Embryonic facial prominence (tissue), 1 donor: ENCODE data around the gene TCF3.
"Not testable (repeated sequence)": the region's sequence is repeated elsewhere in the genome, so short reads cannot be mapped to it uniquely, and the experiment has no call there.

Source experiments
- DNase-seq: peaks from one replicate; pipeline ENCODE4 v3.0.0-alpha.2; 2016; ENCODE audit errors: extremely low spot score

TCF3 gene

GRCh38 chr19:1672769-1673644 lies 20.6 kb upstream of the TCF3 start:
- no peak for DNase-seq

GRCh38 chr19:1672038-1672768 lies 19.8 kb upstream of the TCF3 start:
- no peak for DNase-seq

- DNase-seq, result no peak
These were observed 19.3 kb upstream of the TCF3 start for GRCh38 chr19:1671716-1672037.

GRCh38 chr19:1670747-1671146 lies 18.3 kb upstream of the TCF3 start:
- DNase-seq, result not testable (repeated sequence)

GRCh38 chr19:1668486-1669270 lies 16.3 kb upstream of the TCF3 start:
- no peak for DNase-seq

- DNase-seq, result no peak
These were observed 15.7 kb upstream of the TCF3 start for GRCh38 chr19:1668048-1668485.

GRCh38 chr19:1665565-1666047 lies 13.2 kb upstream of the TCF3 start:
- no peak for DNase-seq

GRCh38 chr19:1663852-1664251 lies 11.4 kb upstream of the TCF3 start:
- DNase-seq, result no peak

GRCh38 chr19:1663227-1663626 lies 10.8 kb upstream of the TCF3 start:
- DNase-seq, result not testable (repeated sequence)

GRCh38 chr19:1661995-1662394 lies 9.6 kb upstream of the TCF3 start:
- no peak for DNase-seq

GRCh38 chr19:1659084-1659427 lies 6.6 kb upstream of the TCF3 start:
- no peak for DNase-seq

- DNase-seq, result no peak
These were observed 6.0 kb upstream of the TCF3 start for GRCh38 chr19:1658150-1659083.

GRCh38 chr19:1657746-1658145 lies 5.3 kb upstream of the TCF3 start:
- DNase-seq, result no peak

GRCh38 chr19:1656988-1657536 lies 4.6 kb upstream of the TCF3 start:
- DNase-seq, result no peak

- no peak for DNase-seq
These were observed 3.7 kb upstream of the TCF3 start for GRCh38 chr19:1655987-1656608.

GRCh38 chr19:1655131-1655981 lies 2.9 kb upstream of the TCF3 start:
- DNase-seq, result no peak

GRCh38 chr19:1654178-1654792 lies 1.9 kb upstream of the TCF3 start:
- DNase-seq, result no peak

GRCh38 chr19:1653300-1653628 lies 849 bp upstream of the TCF3 start:
- no peak for DNase-seq
